ENCODE data around the gene HSF2. TPM values are rescaled to one million over a fixed set of nuclear protein-coding genes. Genes with fewer than 3 reads are reported as not detected.

The HSF2 gene
- total and polyA plus RNA-seq, 2 of the 13 experiments (the other 11 are each of a cell fraction or from before 2014, with no cell fraction given) = 24.8 to 26.4 TPM

DNA sequence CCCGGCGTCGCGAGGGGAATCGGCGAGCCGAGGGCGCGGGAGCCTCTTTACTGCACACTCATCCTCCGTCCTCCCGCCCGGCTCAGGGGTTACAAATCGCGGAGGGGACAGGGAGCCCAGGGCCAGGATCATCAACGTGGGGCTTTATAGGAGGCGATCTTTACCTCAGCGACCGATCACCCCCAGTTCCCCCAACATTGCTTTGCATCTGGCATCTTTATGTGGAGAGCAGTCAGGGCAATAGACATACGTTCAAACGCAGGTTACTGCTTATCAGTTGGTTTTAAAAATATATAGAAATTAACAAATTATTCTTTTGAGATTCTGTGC lies 634 bp downstream of the HSF2 start (continued):
- TF ChIP-seq, protein P1, sequence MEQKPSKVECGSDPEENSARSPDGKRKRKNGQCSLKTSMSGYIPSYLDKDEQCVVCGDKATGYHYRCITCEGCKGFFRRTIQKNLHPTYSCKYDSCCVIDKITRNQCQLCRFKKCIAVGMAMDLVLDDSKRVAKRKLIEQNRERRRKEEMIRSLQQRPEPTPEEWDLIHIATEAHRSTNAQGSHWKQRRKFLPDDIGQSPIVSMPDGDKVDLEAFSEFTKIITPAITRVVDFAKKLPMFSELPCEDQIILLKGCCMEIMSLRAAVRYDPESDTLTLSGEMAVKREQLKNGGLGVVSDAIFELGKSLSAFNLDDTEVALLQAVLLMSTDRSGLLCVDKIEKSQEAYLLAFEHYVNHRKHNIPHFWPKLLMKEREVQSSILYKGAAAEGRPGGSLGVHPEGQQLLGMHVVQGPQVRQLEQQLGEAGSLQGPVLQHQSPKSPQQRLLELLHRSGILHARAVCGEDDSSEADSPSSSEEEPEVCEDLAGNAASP (CRISPR knock-in tag; IDR thresholded peaks at IDR 0.05; ENCODE audit: borderline replicate concordance) = no peak
- 0 out of 2 replicates have a peak, but pooled peaks have one; percentile 13 for TF ChIP-seq ZNF670 (CRISPR knock-in tag; IDR thresholded peaks at IDR 0.05; ENCODE audit: borderline replicate concordance)
- TF ChIP-seq MBNL3 (CRISPR knock-in tag; conservative IDR thresholded peaks at IDR 0.05) = no peak
- TF ChIP-seq ZNF616 (CRISPR knock-in tag; IDR thresholded peaks at IDR 0.05; ENCODE audit: low read depth) = 0 out of 2 replicates have a peak, but pooled peaks have one; percentile 7
- TF ChIP-seq, protein P2, sequence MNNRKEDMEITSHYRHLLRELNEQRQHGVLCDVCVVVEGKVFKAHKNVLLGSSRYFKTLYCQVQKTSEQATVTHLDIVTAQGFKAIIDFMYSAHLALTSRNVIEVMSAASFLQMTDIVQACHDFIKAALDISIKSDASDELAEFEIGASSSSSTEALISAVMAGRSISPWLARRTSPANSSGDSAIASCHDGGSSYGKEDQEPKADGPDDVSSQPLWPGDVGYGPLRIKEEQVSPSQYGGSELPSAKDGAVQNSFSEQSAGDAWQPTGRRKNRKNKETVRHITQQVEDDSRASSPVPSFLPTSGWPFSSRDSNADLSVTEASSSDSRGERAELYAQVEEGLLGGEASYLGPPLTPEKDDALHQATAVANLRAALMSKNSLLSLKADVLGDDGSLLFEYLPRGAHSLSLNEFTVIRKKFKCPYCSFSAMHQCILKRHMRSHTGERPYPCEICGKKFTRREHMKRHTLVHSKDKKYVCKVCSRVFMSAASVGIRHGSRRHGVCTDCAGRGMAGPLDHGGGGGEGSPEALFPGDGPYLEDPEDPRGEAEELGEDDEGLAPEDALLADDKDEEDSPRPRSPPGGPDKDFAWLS (CRISPR knock-in tag; IDR thresholded peaks at IDR 0.05; ENCODE audit: borderline replicate concordance) = 0 out of 2 replicates have a peak, but pooled peaks have one; percentile 7
- no peak for TF ChIP-seq BRD4 (CRISPR knock-in tag; IDR thresholded peaks at IDR 0.05)
- no peak for TF ChIP-seq HMG20A (CRISPR knock-in tag; IDR thresholded peaks at IDR 0.05; ENCODE audit: borderline replicate concordance)
- peak; percentile 77 for TF ChIP-seq ZNF263 (CRISPR knock-in tag; IDR thresholded peaks at IDR 0.05)
- TF ChIP-seq KMT2A (CRISPR knock-in tag; IDR thresholded peaks at IDR 0.05) = 0 out of 2 replicates have a peak, but pooled peaks have one; percentile 33
- TF ChIP-seq ARNT2 (CRISPR knock-in tag; IDR thresholded peaks at IDR 0.05; ENCODE audit: low read depth) = peak; percentile 2; the same call in 1 of the 2 replicates
- TF ChIP-seq NCOA1 (CRISPR knock-in tag; IDR thresholded peaks at IDR 0.05) = no peak
- TF ChIP-seq, protein P3, sequence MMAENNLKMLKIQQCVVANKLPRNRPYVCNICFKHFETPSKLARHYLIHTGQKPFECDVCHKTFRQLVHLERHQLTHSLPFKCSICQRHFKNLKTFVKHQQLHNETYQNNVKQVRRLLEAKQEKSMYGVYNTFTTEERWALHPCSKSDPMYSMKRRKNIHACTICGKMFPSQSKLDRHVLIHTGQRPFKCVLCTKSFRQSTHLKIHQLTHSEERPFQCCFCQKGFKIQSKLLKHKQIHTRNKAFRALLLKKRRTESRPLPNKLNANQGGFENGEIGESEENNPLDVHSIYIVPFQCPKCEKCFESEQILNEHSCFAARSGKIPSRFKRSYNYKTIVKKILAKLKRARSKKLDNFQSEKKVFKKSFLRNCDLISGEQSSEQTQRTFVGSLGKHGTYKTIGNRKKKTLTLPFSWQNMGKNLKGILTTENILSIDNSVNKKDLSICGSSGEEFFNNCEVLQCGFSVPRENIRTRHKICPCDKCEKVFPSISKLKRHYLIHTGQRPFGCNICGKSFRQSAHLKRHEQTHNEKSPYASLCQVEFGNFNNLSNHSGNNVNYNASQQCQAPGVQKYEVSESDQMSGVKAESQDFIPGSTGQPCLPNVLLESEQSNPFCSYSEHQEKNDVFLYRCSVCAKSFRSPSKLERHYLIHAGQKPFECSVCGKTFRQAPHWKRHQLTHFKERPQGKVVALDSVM (CRISPR knock-in tag; IDR thresholded peaks at IDR 0.05) = 0 out of 2 replicates have a peak, but pooled peaks have one; percentile 1
- no peak for TF ChIP-seq ZEB1 (IDR thresholded peaks at IDR 0.05; ENCODE audit: insufficient replicate concordance, low read depth)
- TF ChIP-seq ZNF292 (CRISPR knock-in tag; IDR thresholded peaks at IDR 0.05; ENCODE audit: borderline replicate concordance, low read depth) = no peak
- TF ChIP-seq, protein P4, sequence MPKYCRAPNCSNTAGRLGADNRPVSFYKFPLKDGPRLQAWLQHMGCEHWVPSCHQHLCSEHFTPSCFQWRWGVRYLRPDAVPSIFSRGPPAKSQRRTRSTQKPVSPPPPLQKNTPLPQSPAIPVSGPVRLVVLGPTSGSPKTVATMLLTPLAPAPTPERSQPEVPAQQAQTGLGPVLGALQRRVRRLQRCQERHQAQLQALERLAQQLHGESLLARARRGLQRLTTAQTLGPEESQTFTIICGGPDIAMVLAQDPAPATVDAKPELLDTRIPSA (CRISPR knock-in tag; IDR thresholded peaks at IDR 0.05; ENCODE audit: borderline replicate concordance) = 0 out of 2 replicates have a peak, but pooled peaks have one; percentile 12
